Nephron (organoid): Measurements from ENCODE around the gene SARNP.

Experiments used
- H3K27ac Mint-ChIP-seq, 3 experiments: 2 replicates each; pipeline ENCODE4 v1.8.0; 2020; ENCODE audit warnings: mixed read lengths in 3 of 3, mild to moderate bottlenecking in 2 of 3, moderate library complexity in 1 of 3
- H3K27me3 Mint-ChIP-seq: 2 replicates; pipeline ENCODE4 v1.8.0; 2021; ENCODE audit warnings: low read depth, mild to moderate bottlenecking, moderate library complexity, mixed read lengths
- H3K36me3 Mint-ChIP-seq: 2 replicates; pipeline ENCODE4 v1.8.0; 2020; ENCODE audit warnings: low read depth, mixed read lengths
- H3K4me1 Mint-ChIP-seq: 2 replicates; pipeline ENCODE4 v1.8.0; 2020; ENCODE audit warnings: mixed read lengths
- H3K4me3 Mint-ChIP-seq, 3 experiments: 2 replicates each; pipeline ENCODE4 v1.8.0; 2020; ENCODE audit warnings: mild to moderate bottlenecking in 3 of 3, mixed read lengths in 3 of 3, moderate library complexity in 2 of 3
- H3K9me3 Mint-ChIP-seq: 2 replicates; pipeline ENCODE4 v1.8.0; 2020; ENCODE audit warnings: mixed read lengths
- CTCF ChIP-seq, 3 experiments: fragments of 200-600 bp; sonication (generic); IDR thresholded peaks; one replicate each; pipeline ENCODE4 v1.5.0; 2021; ENCODE audit warnings: antibody characterized with exemption in 3 of 3; ENCODE audit not compliant: unreplicated experiment in 3 of 3

Gene SARNP

GRCh38 chr12:55816881-55817344, 611 bp downstream of the SARNP start:
- H3K4me3 Mint-ChIP-seq: no peak overlapping the region
- no peaks in the 10 kb centered on the region for H3K9me3 Mint-ChIP-seq
- no peak for TF ChIP-seq CTCF (IDR thresholded peaks at IDR 0.05; ENCODE audit: unreplicated experiment in 3 of 3)
- peaks cover 23% of the 10 kb centered on the region for H3K4me1 Mint-ChIP-seq
- peaks cover 36% of the 10 kb centered on the region for H3K36me3 Mint-ChIP-seq
- no peak overlapping the region for H3K27ac Mint-ChIP-seq
- H3K27me3 Mint-ChIP-seq: no peaks in the 10 kb centered on the region

GRCh38 chr12:55815473-55815872, 2.1 kb downstream of the SARNP start:
- H3K4me3 Mint-ChIP-seq: peak overlapping the region in 1 of 3 experiments; percentile 76

GRCh38 chr12:55814257-55814656, 3.3 kb downstream of the SARNP start:
- Mint-ChIP-seq H3K27ac (peak overlapping the region in 1 of 3 experiments; percentile 0), H3K27me3 (no peaks in the 10 kb centered on the region), H3K9me3 (no peaks in the 10 kb centered on the region), H3K36me3 (peaks cover 30% of the 10 kb centered on the region), H3K4me1 (peaks cover 21% of the 10 kb centered on the region), H3K4me3 (peak overlapping the region; percentile 7 to 54 (median 35))
- no peak for TF ChIP-seq CTCF (IDR thresholded peaks at IDR 0.05; ENCODE audit: unreplicated experiment in 3 of 3)

More at GRCh38 chr12:55815473-55815872, 2.1 kb downstream of the SARNP start:
- Mint-ChIP-seq H3K4me1 (peaks cover 23% of the 10 kb centered on the region), H3K27me3 (no peaks in the 10 kb centered on the region), H3K27ac (no peak overlapping the region), H3K9me3 (no peaks in the 10 kb centered on the region), H3K36me3 (peaks cover 34% of the 10 kb centered on the region)
- no peak for TF ChIP-seq CTCF (IDR thresholded peaks at IDR 0.05; ENCODE audit: unreplicated experiment in 3 of 3)

GRCh38 chr12:55812088-55812487, 5.4 kb downstream of the SARNP start:
- H3K4me1 Mint-ChIP-seq: peaks cover 19% of the 10 kb centered on the region
- H3K27ac Mint-ChIP-seq: peak overlapping the region in 1 of 3 experiments; percentile 3
- H3K9me3 Mint-ChIP-seq: no peaks in the 10 kb centered on the region
- H3K4me3 Mint-ChIP-seq: no peak overlapping the region
- H3K36me3 Mint-ChIP-seq: peaks cover 38% of the 10 kb centered on the region
- H3K27me3 Mint-ChIP-seq: no peaks in the 10 kb centered on the region
- TF ChIP-seq CTCF (IDR thresholded peaks at IDR 0.05; ENCODE audit: unreplicated experiment in 3 of 3): no peak

GRCh38 chr12:55809274-55809673, 8.2 kb downstream of the SARNP start:
- H3K36me3 Mint-ChIP-seq: peaks cover 45% of the 10 kb centered on the region
- H3K4me1 Mint-ChIP-seq: peaks cover 16% of the 10 kb centered on the region
- H3K4me3 Mint-ChIP-seq: no peak overlapping the region
- no peak for TF ChIP-seq CTCF (IDR thresholded peaks at IDR 0.05; ENCODE audit: unreplicated experiment in 3 of 3)
- no peaks in the 10 kb centered on the region for H3K27me3 Mint-ChIP-seq
- no peaks in the 10 kb centered on the region for H3K9me3 Mint-ChIP-seq
- H3K27ac Mint-ChIP-seq: no peak overlapping the region

GRCh38 chr12:55806982-55807381, 10.5 kb downstream of the SARNP start:
- Mint-ChIP-seq H3K9me3 (no peaks in the 10 kb centered on the region), H3K27ac (no peak overlapping the region), H3K36me3 (peaks cover 44% of the 10 kb centered on the region), H3K27me3 (no peaks in the 10 kb centered on the region), H3K4me1 (no peaks in the 10 kb centered on the region), H3K4me3 (no peak overlapping the region)
- no peak for TF ChIP-seq CTCF (IDR thresholded peaks at IDR 0.05; ENCODE audit: unreplicated experiment in 3 of 3)
